ENCODE results near the gene HDGF.

DNA sequence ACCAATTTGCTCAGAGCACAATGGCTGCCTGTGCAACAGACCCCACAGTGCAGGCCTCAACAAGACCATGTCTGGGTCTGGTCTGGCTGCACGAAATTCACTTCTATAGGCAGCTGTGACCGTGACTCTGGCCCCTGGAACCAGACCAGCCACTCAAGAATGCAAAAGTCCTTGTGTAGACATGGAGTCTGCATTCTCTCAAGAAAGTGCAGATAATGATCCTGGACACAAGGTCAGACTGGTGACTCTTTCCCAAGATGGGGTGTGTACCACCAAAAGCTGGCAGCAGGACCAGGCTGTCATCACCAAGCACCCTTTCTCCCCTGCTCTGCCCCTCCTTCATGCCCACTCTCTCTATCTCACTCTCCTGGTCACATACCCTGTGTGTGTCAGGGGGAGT lies 30.3 kb downstream of the HDGF start:
- TF ChIP-seq, protein P1, sequence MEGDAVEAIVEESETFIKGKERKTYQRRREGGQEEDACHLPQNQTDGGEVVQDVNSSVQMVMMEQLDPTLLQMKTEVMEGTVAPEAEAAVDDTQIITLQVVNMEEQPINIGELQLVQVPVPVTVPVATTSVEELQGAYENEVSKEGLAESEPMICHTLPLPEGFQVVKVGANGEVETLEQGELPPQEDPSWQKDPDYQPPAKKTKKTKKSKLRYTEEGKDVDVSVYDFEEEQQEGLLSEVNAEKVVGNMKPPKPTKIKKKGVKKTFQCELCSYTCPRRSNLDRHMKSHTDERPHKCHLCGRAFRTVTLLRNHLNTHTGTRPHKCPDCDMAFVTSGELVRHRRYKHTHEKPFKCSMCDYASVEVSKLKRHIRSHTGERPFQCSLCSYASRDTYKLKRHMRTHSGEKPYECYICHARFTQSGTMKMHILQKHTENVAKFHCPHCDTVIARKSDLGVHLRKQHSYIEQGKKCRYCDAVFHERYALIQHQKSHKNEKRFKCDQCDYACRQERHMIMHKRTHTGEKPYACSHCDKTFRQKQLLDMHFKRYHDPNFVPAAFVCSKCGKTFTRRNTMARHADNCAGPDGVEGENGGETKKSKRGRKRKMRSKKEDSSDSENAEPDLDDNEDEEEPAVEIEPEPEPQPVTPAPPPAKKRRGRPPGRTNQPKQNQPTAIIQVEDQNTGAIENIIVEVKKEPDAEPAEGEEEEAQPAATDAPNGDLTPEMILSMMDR (conservative IDR thresholded peaks at IDR 0.05): no peak
- no peak for TF ChIP-seq ZFX (IDR thresholded peaks at IDR 0.05)
